Urinary bladder (tissue), 4 donors: ENCODE measurements around the gene CCNJL. TPM values are rescaled to one million over a fixed set of nuclear protein-coding genes. Genes with fewer than 3 reads are reported as not detected.

Source experiments
- DNase-seq: peaks from one replicate; pipeline ENCODE4 v3.0.0-alpha.2; 2015; ENCODE audit errors: extremely low spot score
- H3K27ac ChIP-seq: one replicate; pipeline ENCODE4 v1.5.1; 2013; ENCODE audit warnings: low read depth, mild to moderate bottlenecking, moderate library complexity
- H3K36me3 ChIP-seq: one replicate; pipeline ENCODE4 v1.6.1; 2013; ENCODE audit warnings: mild to moderate bottlenecking, moderate library complexity; ENCODE audit not compliant: insufficient read depth
- H3K4me1 ChIP-seq: one replicate; pipeline ENCODE4 v1.6.1; 2013; ENCODE audit warnings: mild to moderate bottlenecking, moderate library complexity; ENCODE audit not compliant: insufficient read depth
- H3K4me3 ChIP-seq: one replicate; pipeline ENCODE4 v1.5.1; 2013; ENCODE audit warnings: low read depth, low read length
- WGBS: extraction: QIAGEN DNeasy Blood & Tissue Kit; methylation state at CpG from one replicate; pipeline ENCODE4 v1.1.7; 2013; 5-methylcytosine and 5-hydroxymethylcytosine counted together
- polyA plus RNA-seq: library from polyadenylated mRNA; stranded (reverse); fragments of 200-250 nt; gene quantifications from one replicate; pipeline ENCODE4 v1.2.3, GENCODE V29; 2013
- total RNA-seq: library from RNA; depleted of rRNA; stranded (reverse); fragments of >200 nt; gene quantifications from one replicate; pipeline ENCODE4 v1.2.3, GENCODE V29; 2014
- donor health status: healthy with polysubstance abuse.
- donor health status: healthy.

CCNJL gene
- total and polyA plus RNA-seq, 2 donors = 2.0 to 4.7 TPM

DNA sequence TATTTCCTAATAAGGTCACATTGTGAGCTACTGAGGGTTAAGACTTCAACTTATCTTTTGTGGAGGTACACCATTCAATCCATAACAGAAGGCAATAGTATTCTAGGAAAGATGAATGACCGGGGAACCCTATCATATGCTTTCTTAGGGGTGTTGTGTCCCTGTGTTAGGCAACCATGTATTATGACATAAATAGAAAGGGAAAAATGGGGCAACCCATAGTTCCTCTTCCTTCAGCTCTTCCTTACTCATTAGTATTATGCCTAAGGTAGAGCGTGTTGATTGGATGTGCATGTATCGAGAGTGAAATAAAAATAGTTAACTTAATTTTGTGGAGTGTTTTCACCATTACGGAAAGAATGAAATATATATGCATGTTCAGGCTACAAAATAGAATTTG is 6.0 kb upstream of the CCNJL start:
- Histone ChIP-seq H3K36me3 (no peaks in the 10 kb centered on the region), H3K27ac (no peak overlapping the region), H3K4me1 (no peaks in the 10 kb centered on the region), H3K4me3 (no peak overlapping the region)
- no peak for DNase-seq
- whole genome bisulfite sequencing = 94% methylated on average over 4 of the region's 4 CpGs

DNA sequence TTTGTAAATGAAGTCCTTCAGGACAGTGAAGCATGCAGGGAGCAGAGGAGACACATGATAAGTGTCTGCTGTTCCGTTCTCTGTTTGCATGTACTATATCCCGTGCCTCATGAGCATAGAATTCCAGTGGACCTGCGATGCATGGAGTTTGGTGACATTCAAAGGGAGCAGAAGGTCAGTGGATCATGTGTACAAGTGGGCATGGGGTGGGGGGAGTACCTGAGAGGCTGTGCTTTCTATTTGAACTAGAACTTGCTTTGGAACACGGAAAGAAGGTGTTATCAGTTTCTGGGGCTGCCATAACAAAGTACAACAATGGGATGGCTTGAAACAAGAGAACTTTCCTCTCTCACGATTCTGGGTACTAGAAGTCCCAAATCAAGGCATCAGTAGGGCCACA is 5.1 kb upstream of the CCNJL start:
- no peak for DNase-seq
- H3K36me3 ChIP-seq = no peaks in the 10 kb centered on the region
- 49% methylated on average over 5 of the region's 5 CpGs for WGBS

GRCh38 chr5:160315968-160316367 is 3.6 kb upstream of the CCNJL start:
- DNase-seq = no peak
- no peaks in the 10 kb centered on the region for H3K36me3 ChIP-seq
- H3K27ac ChIP-seq = no peak overlapping the region
- H3K4me1 ChIP-seq = no peaks in the 10 kb centered on the region
- WGBS = 48% methylated on average over 1 of the region's 1 CpG
- H3K4me3 ChIP-seq = no peak overlapping the region

More for the DNA sequence above, 5.1 kb upstream of the CCNJL start:
- Histone ChIP-seq H3K27ac (no peak overlapping the region), H3K4me3 (no peak overlapping the region), H3K4me1 (no peaks in the 10 kb centered on the region)

DNA sequence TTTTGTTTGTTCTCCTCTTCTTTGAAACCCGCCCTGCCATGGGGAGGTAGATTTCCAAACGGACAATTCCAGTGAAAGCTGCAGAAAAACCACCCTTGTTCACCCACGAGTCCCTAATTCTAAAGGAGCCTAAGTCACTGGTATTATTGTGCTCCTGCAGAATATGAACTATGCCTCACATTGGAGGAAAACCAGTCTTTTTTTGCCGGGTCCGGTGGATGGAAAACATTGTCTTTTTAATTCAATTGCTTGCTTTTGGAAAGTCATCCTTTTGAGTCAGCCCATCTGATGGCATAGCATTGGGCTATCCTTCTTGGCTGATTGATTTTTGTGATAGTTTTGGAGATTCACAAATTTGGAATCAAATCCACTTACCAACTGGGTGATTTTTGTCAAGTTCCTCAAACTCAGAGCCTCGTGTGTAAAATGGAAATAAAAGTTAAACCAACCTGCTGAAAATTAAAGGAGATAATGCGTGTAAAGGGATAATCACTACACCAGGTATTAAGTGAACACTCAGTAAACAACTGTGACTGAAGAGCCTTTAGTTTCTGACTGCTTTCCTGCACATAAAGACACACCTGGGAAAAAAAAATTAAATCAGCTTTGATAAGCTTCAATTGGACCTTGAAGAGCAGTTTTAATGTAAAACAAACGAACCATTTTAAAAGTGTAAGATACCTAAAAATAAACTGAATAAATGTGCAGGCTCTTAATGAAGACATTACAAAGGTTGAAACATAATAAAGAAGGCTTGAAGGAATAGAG is 780 bp upstream of the CCNJL start:
- no peaks in the 10 kb centered on the region for H3K36me3 ChIP-seq
- 28% methylated on average over 8 of the region's 8 CpGs for WGBS
- no peak for DNase-seq
- H3K4me3 ChIP-seq = peak overlapping the region; percentile 76
- no peak overlapping the region for H3K27ac ChIP-seq
- H3K4me1 ChIP-seq = no peaks in the 10 kb centered on the region

DNA sequence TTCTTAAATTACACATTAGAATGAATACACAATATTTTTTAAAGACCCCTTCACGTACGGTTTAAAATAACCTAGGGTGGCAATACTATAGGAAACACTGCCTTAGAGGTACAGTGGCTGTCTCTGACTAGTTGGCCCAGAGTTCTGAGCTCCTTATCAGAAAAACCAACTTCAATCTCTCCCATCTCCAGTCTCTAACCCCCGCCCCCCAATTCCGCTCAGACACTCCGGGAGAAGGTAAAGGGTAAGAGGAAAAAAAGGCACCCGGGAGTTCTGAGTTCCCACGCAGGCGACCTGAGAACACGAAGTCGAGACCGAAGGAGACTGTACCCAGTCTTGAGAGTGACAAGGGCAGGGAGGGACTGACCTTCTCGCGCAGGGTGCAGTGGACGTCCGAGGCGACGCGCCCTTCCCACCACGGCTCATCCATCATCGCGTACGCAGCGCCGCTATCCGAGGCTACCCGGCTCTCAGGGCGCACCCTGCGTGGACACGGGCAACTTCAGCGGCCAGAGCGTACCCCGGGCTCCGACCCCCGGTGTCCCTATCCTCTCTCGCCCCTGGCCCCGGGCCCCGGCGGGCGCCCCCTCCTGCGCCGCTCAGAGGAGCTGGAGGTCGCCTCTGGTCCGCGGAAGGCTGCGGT is 752 bp downstream of the CCNJL start:
- H3K36me3 ChIP-seq = peaks cover 1% of the 10 kb centered on the region
- no peak for DNase-seq
- 3% methylated on average over 45 of the region's 45 CpGs for WGBS
- H3K4me3 ChIP-seq = peak overlapping the region; percentile 76
- H3K27ac ChIP-seq = no peak overlapping the region
- H3K4me1 ChIP-seq = no peaks in the 10 kb centered on the region

DNA sequence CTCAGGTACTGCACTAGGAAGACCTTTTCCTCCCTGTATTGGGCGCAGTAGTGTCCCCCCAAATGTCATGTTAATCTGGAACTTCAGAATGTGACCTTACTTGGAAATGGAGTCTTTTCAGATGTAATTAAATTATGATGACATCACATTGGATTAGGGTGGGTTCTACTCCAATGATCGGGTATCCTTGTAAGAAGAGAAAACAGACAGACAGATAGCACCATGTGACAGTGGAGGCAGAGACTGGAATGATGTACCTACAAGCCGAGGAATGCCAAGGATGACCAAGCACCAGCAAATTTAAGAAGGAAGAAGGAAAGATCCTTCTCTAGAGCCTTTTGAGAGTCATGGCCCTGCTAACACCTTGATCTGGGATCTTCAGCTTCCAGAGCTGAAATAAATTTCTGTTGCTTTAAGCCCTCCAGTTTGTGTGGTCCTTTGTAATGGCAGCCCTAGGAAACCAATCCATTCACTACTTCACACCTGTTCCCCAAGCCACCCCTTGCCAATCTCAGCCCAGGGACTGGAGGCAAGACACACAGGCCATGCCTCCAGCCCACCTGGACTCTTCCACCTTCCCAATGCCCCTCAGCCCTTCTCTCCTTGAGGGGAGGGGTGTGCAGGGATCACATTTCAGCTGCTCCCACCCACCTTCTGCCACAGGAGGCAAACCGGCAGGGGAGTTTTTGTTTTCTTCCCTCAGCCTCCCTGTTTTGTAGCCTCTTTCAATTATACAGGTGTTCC is 1.6 kb downstream of the CCNJL start:
- WGBS = 88% methylated on average over 4 of the region's 4 CpGs
- Histone ChIP-seq H3K27ac (no peak overlapping the region), H3K4me3 (no peak overlapping the region), H3K4me1 (no peaks in the 10 kb centered on the region), H3K36me3 (peaks cover 1% of the 10 kb centered on the region)
- DNase-seq = no peak

- Histone ChIP-seq H3K4me3 (no peak overlapping the region), H3K36me3 (peaks cover 1% of the 10 kb centered on the region), H3K4me1 (no peaks in the 10 kb centered on the region), H3K27ac (no peak overlapping the region)
- DNase-seq = no peak
- 91% methylated on average over 4 of the region's 4 CpGs for whole genome bisulfite sequencing
These were observed 2.2 kb downstream of the CCNJL start for GRCh38 chr5:160310140-160310539.

GRCh38 chr5:160306696-160307095 is 5.7 kb downstream of the CCNJL start:
- DNase-seq = no peak
- Histone ChIP-seq H3K36me3 (peaks cover 1% of the 10 kb centered on the region), H3K4me3 (no peak overlapping the region), H3K27ac (no peak overlapping the region), H3K4me1 (no peaks in the 10 kb centered on the region)
- WGBS = 89% methylated on average over 4 of the region's 4 CpGs

GRCh38 chr5:160305319-160305718 is 7.0 kb downstream of the CCNJL start:
- DNase-seq = no peak
- Histone ChIP-seq H3K4me1 (no peaks in the 10 kb centered on the region), H3K27ac (no peak overlapping the region), H3K36me3 (peaks cover 1% of the 10 kb centered on the region), H3K4me3 (no peak overlapping the region)
- 96% methylated on average over 10 of the region's 10 CpGs for WGBS

- Histone ChIP-seq H3K4me3 (no peak overlapping the region), H3K27ac (no peak overlapping the region), H3K36me3 (peaks cover 1% of the 10 kb centered on the region), H3K4me1 (no peaks in the 10 kb centered on the region)
- no peak for DNase-seq
- WGBS = 77% methylated on average over 3 of the region's 3 CpGs
These were observed 8.7 kb downstream of the CCNJL start for GRCh38 chr5:160303690-160304089.

GRCh38 chr5:160298189-160298588 is 14.2 kb downstream of the CCNJL start:
- no peak for DNase-seq
- Histone ChIP-seq H3K27ac (no peak overlapping the region), H3K4me1 (no peaks in the 10 kb centered on the region), H3K4me3 (no peak overlapping the region), H3K36me3 (no peaks in the 10 kb centered on the region)
- 94% methylated on average over 10 of the region's 10 CpGs for WGBS

GRCh38 chr5:160297776-160298175 is 14.6 kb downstream of the CCNJL start:
- Histone ChIP-seq H3K27ac (no peak overlapping the region), H3K36me3 (no peaks in the 10 kb centered on the region), H3K4me1 (no peaks in the 10 kb centered on the region), H3K4me3 (no peak overlapping the region)
- no peak for DNase-seq
- 88% methylated on average over 5 of the region's 5 CpGs for WGBS

GRCh38 chr5:160297004-160297403 is 15.4 kb downstream of the CCNJL start:
- H3K4me3 ChIP-seq = no peak overlapping the region
- 100% methylated on average over 1 of the region's 1 CpG for WGBS
- no peaks in the 10 kb centered on the region for H3K4me1 ChIP-seq
- no peak overlapping the region for H3K27ac ChIP-seq
- DNase-seq = no peak
- no peaks in the 10 kb centered on the region for H3K36me3 ChIP-seq

DNA sequence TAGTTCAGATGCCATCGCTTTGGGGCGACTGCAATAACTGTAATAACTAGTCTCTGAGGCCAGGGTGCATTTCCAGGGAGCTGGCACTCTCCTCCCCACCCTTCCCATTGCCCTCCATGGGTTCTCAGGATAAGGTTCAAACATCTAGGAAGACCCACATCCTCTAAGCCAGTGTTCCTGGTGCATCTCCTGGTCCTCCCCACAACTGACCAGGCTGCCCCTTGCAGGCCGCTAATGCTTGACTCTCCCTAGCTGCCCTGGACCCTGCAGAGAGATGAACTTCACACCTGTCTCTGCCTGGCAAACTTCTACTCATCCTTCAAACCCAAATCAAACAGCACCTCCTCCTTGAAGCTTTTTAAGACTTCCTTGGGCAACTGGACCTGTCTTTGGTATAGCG is 15.9 kb downstream of the CCNJL start:
- DNase-seq = no peak
- 95% methylated on average over 4 of the region's 4 CpGs for WGBS
- H3K4me1 ChIP-seq = no peaks in the 10 kb centered on the region

More for the DNA sequence above, 15.9 kb downstream of the CCNJL start:
- Histone ChIP-seq H3K4me3 (no peak overlapping the region), H3K36me3 (no peaks in the 10 kb centered on the region), H3K27ac (no peak overlapping the region)
